Lower lobe of right lung (tissue), 2 donors: Measurements from ENCODE around the gene WDR26. TPM values are rescaled to one million over a fixed set of nuclear protein-coding genes. Genes with fewer than 3 reads are reported as not detected.

Experiments
- ATAC-seq, 2 donors: fragments of 200-7000 bp; cut with Tn5 transposase; one replicate each; pipeline ENCODE4 v1.9.1; 2020 to 2022; ENCODE audit warnings: mild to moderate bottlenecking in 2 of 2, moderate library complexity in 2 of 2
- DNase-seq: peaks from one replicate; pipeline ENCODE4 v3.0.0-alpha.2; 2020
- H3K27ac ChIP-seq: fragments of 200-600 bp; one replicate; pipeline ENCODE4 v1.8.0; 2022
- H3K27me3 ChIP-seq: fragments of 200-600 bp; one replicate; pipeline ENCODE4 v1.8.0; 2022; ENCODE audit warnings: low read depth
- H3K36me3 ChIP-seq: fragments of 200-600 bp; one replicate; pipeline ENCODE4 v1.8.0; 2022; ENCODE audit warnings: mild to moderate bottlenecking
- H3K4me1 ChIP-seq: fragments of 200-600 bp; one replicate; pipeline ENCODE4 v1.8.0; 2022
- H3K4me3 ChIP-seq: fragments of 200-600 bp; one replicate; pipeline ENCODE4 v1.8.0; 2022; ENCODE audit warnings: mild to moderate bottlenecking
- H3K9me3 ChIP-seq: fragments of 200-600 bp; one replicate; pipeline ENCODE4 v1.8.0; 2022
- CTCF ChIP-seq: fragments of 200-600 bp; IDR thresholded peaks from one replicate; pipeline ENCODE4 v1.8.0; 2022; ENCODE audit warnings: antibody characterized with exemption, mild to moderate bottlenecking
- intact Hi-C: fragments of 100-400 bp; cut with DNase I; formaldehyde crosslinking; loops from one replicate; pipeline ENCODE4 v1.11.0; 2022
- total RNA-seq: library from RNA; stranded (reverse); fragmentation: NEBNext Ultra II Directional; extraction: Animal tissue kit (Norgen Biotek cat#: 25700); gene quantifications from one replicate; pipeline ENCODE4 v1.2.1, GENCODE V29; 2021
- donor health status: DM: no; HTN: yes; CAD: no; lungs with severe emphysema.

WDR26 gene
- total RNA-seq, 1 donor from 2014 or later: 86.6 TPM

- TF ChIP-seq CTCF: no peak
- Histone ChIP-seq H3K4me3 (no peak overlapping the region), H3K4me1 (peaks cover 5% of the 10 kb centered on the region), H3K9me3 (no peaks in the 10 kb centered on the region), H3K27ac (no peak overlapping the region), H3K27me3 (no peaks in the 10 kb centered on the region), H3K36me3 (peaks cover 94% of the 10 kb centered on the region)
- intact Hi-C loops: no loop called here
- ATAC-seq (no peak), DNase-seq (no peak)
These were observed 66.2 kb downstream of the WDR26 start for GRCh38 chr1:224368409-224368808.

- Histone ChIP-seq H3K4me3 (no peak overlapping the region), H3K27me3 (no peaks in the 10 kb centered on the region), H3K9me3 (no peaks in the 10 kb centered on the region), H3K36me3 (peaks cover 38% of the 10 kb centered on the region), H3K4me1 (peaks cover 26% of the 10 kb centered on the region), H3K27ac (no peak overlapping the region)
- no peak for TF ChIP-seq CTCF
- ATAC-seq (no peak), DNase-seq (no peak)
- intact Hi-C loops: no loop called here
These were observed 75.4 kb downstream of the WDR26 start for GRCh38 chr1:224359207-224359606.

GRCh38 chr1:224358237-224358636 lies 76.4 kb downstream of the WDR26 start:
- no peak for TF ChIP-seq CTCF
- Histone ChIP-seq H3K36me3 (peaks cover 29% of the 10 kb centered on the region), H3K9me3 (no peaks in the 10 kb centered on the region), H3K4me3 (peak overlapping the region; percentile 97), H3K27me3 (no peaks in the 10 kb centered on the region), H3K4me1 (peaks cover 26% of the 10 kb centered on the region), H3K27ac (peak overlapping the region; percentile 91)
- ATAC-seq: no peak
- peak; percentile 70 for DNase-seq
- intact Hi-C loops: no loop called here

DNA sequence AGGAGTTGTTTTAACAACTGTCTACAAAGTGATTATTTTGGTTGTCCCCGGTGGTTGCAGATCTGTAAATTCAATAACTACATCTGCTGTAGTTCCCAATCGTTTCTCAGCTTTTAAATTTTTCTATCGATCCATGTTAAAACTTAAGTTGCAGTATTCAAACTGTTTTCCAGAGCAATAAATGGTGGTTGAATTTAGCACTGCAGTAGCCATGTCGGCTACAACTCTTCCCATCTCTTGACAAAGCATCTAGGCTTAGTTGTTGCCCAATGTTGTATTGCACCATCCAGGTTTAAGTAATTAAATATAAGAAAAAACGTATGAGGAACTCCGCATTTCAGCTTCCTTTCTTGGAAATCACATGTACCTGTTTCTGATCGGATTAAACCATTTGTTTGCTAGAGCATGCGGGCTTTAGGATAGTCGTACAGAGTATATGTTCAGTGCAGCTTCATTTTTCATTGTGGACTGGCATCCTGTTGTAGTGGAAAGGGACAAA lies 76.9 kb downstream of the WDR26 start:
- TF ChIP-seq CTCF: no peak
- intact Hi-C loops: no loop called here
- DNase-seq (no peak), ATAC-seq (peak; percentile 46 to 67)
- H3K9me3 ChIP-seq: no peaks in the 10 kb centered on the region
- H3K4me3 ChIP-seq: peak overlapping the region; percentile 97
- H3K27me3 ChIP-seq: no peaks in the 10 kb centered on the region
- H3K27ac ChIP-seq: peak overlapping the region; percentile 91
- peaks cover 25% of the 10 kb centered on the region for H3K36me3 ChIP-seq
- peaks cover 26% of the 10 kb centered on the region for H3K4me1 ChIP-seq

DNA sequence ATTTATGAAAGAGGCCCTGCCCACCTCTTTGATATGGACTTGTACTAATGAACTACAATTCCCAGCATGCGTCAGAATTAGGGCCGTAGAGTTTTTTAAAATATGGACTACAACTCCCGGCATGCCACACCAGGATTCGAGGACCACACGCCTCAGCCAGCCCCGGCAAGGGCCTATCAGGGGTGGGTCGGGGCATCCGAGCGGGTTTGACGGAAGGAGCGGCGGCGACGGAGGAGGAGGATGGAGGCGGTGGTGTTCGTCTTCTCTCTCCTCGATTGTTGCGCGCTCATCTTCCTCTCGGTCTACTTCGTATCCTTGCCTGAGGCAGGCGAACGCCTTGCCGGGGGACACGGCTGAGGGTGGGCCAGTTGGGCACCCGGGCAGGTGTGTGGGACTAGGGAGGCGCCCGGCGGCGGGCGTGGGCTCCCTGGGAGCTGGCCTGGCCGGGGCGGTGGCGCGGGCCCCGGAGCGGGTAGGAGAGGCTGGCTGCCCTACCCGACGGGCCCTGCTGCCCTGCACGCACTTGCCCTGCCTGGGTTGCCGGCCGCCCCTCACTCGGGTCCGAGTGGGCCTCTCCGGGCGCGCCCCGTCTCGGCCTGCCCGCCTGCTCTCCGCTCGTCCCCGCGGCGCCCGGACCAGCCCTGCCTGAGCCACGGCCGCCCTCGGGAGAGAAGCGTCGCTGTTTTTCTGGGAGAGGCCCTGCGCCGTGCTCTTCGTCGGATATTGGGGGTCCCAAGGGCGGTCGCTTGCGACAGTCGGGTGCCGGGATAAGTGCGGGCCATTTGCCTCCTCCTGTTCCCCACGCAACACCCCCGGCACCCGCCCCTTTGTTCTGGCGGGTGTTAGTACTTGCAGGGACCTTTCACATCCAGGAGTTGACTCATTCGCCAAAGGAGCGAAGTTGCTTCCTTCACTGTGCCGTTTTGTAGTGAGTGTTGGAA lies 77.6 kb downstream of the WDR26 start, which contains the start of gene CNIH4:
CNIH4 (plus strand) TSS at position 195 of the 941 bp plus-strand sequence; CDS start at position 241, 46 bp downstream.
- Histone ChIP-seq H3K36me3 (peaks cover 18% of the 10 kb centered on the region), H3K27me3 (no peaks in the 10 kb centered on the region), H3K4me3 (peak within 1 kb of the TSS; percentile 97), H3K4me1 (peaks cover 26% of the 10 kb centered on the region), H3K9me3 (no peaks in the 10 kb centered on the region), H3K27ac (peak within 1 kb of the TSS; percentile 91)
- intact Hi-C loops: no loop called here
- ATAC-seq: peak; percentile 98 to 99
- DNase-seq: peak; percentile 94
- TF ChIP-seq CTCF: no peak
